Transverse colon (tissue), 4 donors: ENCODE data around the gene NKD2.

ENCODE experiments used
- POLR2AphosphoS5 ChIP-seq, 3 donors: sonication (generic); formaldehyde crosslinking; IDR thresholded peaks; one replicate each; pipeline ENCODE4 v1.6.1; 2016; ENCODE audit warnings: antibody characterized with exemption in 3 of 3
- TF ChIP-seq, protein P1 (sequence below), 5 experiments: fragments of 200-600 bp in 3 of 5; fragments of 450-650 bp in 2 of 5; sonication (generic) in 3 of 5; IDR thresholded peaks; 1 replicate in 2 of 5; 2 replicates in 3 of 5; pipeline ENCODE4 v1.5.1; 2016 to 2017; ENCODE audit warnings: antibody characterized with exemption in 5 of 5, inconsistent platforms in 3 of 5, mild to moderate bottlenecking in 2 of 5, moderate library complexity in 1 of 5

GRCh38 chr5:1054799-1055775 is 46.5 kb downstream of the NKD2 start:
- TF ChIP-seq, protein P1, sequence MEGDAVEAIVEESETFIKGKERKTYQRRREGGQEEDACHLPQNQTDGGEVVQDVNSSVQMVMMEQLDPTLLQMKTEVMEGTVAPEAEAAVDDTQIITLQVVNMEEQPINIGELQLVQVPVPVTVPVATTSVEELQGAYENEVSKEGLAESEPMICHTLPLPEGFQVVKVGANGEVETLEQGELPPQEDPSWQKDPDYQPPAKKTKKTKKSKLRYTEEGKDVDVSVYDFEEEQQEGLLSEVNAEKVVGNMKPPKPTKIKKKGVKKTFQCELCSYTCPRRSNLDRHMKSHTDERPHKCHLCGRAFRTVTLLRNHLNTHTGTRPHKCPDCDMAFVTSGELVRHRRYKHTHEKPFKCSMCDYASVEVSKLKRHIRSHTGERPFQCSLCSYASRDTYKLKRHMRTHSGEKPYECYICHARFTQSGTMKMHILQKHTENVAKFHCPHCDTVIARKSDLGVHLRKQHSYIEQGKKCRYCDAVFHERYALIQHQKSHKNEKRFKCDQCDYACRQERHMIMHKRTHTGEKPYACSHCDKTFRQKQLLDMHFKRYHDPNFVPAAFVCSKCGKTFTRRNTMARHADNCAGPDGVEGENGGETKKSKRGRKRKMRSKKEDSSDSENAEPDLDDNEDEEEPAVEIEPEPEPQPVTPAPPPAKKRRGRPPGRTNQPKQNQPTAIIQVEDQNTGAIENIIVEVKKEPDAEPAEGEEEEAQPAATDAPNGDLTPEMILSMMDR (IDR thresholded peaks at IDR 0.05), result no peak
- no peak for TF ChIP-seq POLR2AphosphoS5 (IDR thresholded peaks at IDR 0.05)
